H1 (cell line): ENCODE data around the gene INAFM2. TPM values are rescaled to one million over a fixed set of nuclear protein-coding genes. Genes with fewer than 3 reads are reported as not detected.

Experiments
- CTCF ChIA-PET: fragments of 300-600 bp; sonication (Branson Sonifier 250); formaldehyde crosslinking; loops from one replicate; lab custom pipeline; 2021; ENCODE audit not compliant: partially characterized antibody; lab: Charles Lee
- POLR2A ChIA-PET: fragments of 300-600 bp; sonication (Branson Sonifier 250); formaldehyde crosslinking; loops from one replicate; lab custom pipeline; 2021; ENCODE audit warnings: inconsistent platforms; ENCODE audit not compliant: partially characterized antibody; lab: Charles Lee
- DNase-seq, 2 experiments: peaks; one replicate each; pipeline versions ENCODE4 v3.0.0 to v3.0.0-alpha.2; 2010 to 2022; ENCODE audit warnings: low spot score in 2 of 2, low read depth in 1 of 2, mixed read lengths in 1 of 2
- FAIRE-seq: peaks from 2 replicates; lab custom pipeline; 2011; peaks lifted over from hg19 to GRCh38; lab: Jason Lieb, UNC
- H2AFZ ChIP-seq: 2 replicates; pipeline ENCODE4 v1.8.1; 2012; ENCODE audit warnings: low read length, inconsistent platforms
- H2AK5ac ChIP-seq: 2 replicates; pipeline ENCODE4 v1.6.1; 2013; ENCODE audit warnings: low read depth, low read length
- H2BK120ac ChIP-seq: replicated peaks from 2 replicates; pipeline ENCODE3; 2013; ENCODE audit warnings: low read depth, low read length, inconsistent platforms
- H2BK12ac ChIP-seq: 2 replicates; pipeline ENCODE4 v1.6.1; 2013; ENCODE audit warnings: low read depth, low read length
- H2BK15ac ChIP-seq: 2 replicates; pipeline ENCODE4 v1.6.1; 2013; ENCODE audit warnings: low read length
- H2BK20ac ChIP-seq: 2 replicates; pipeline ENCODE4 v1.6.1; 2013; ENCODE audit warnings: low read length
- H2BK5ac ChIP-seq: 2 replicates; pipeline ENCODE4 v1.6.1; 2013; ENCODE audit warnings: low read depth, low read length
- H3K14ac ChIP-seq: 2 replicates; pipeline ENCODE4 v1.6.1; 2013; ENCODE audit warnings: inconsistent platforms; ENCODE audit not compliant: insufficient read length
- H3K18ac ChIP-seq: 2 replicates; pipeline ENCODE4 v1.6.1; 2013; ENCODE audit warnings: low read length; ENCODE audit errors: extremely low read depth
- H3K23ac ChIP-seq: 2 replicates; pipeline ENCODE4 v1.6.1; 2013; ENCODE audit warnings: inconsistent platforms; ENCODE audit not compliant: insufficient read length
- H3K23me2 ChIP-seq: 2 replicates; pipeline ENCODE4 v1.6.1; 2013; ENCODE audit warnings: low read depth, low read length
- H3K27ac ChIP-seq: 2 replicates; pipeline ENCODE4 v1.6.1; 2011; ENCODE audit warnings: low read depth, low read length, inconsistent platforms
- H3K27me3 ChIP-seq, 4 experiments: replicated peaks in 1 of 4; 1 replicate in 1 of 4; 2 replicates in 3 of 4; pipeline versions ENCODE4 v1.6.1 to v1.8.1; 2011 to 2013; ENCODE audit warnings: low read length in 3 of 4, mild to moderate bottlenecking in 3 of 4, inconsistent platforms in 2 of 4, mixed read lengths in 2 of 4, moderate library complexity in 1 of 4; ENCODE audit not compliant: control insufficient read depth in 3 of 4, insufficient read depth in 3 of 4; ENCODE audit errors: extremely low read depth in 1 of 4
- H3K36me3 ChIP-seq, 4 experiments: 2 replicates each; pipeline versions ENCODE4 v1.6.1 to v1.8.1; 2011 to 2013; ENCODE audit warnings: mild to moderate bottlenecking in 4 of 4, low read length in 3 of 4, moderate library complexity in 2 of 4, control low read depth in 1 of 4, inconsistent platforms in 1 of 4; ENCODE audit not compliant: insufficient read depth in 4 of 4, control insufficient read depth in 2 of 4
- H3K4ac ChIP-seq: replicated peaks from 2 replicates; pipeline ENCODE3; 2013; ENCODE audit warnings: low read length, low read depth, mixed read lengths, inconsistent platforms; ENCODE audit not compliant: insufficient read length
- H3K4me1 ChIP-seq, 4 experiments: replicated peaks in 1 of 4; 1 replicate in 1 of 4; 2 replicates in 3 of 4; pipeline versions ENCODE4 v1.6.1 to v1.8.1; 2011 to 2013; ENCODE audit warnings: low read length in 3 of 4, inconsistent platforms in 2 of 4, mixed read lengths in 1 of 4; ENCODE audit not compliant: insufficient read depth in 4 of 4, control insufficient read depth in 3 of 4
- H3K4me2 ChIP-seq, 2 experiments: 2 replicates each; pipeline versions ENCODE4 v1.6.1 to v1.8.1; 2011 to 2013; ENCODE audit warnings: low read depth in 2 of 2, low read length in 2 of 2, control low read depth in 1 of 2, inconsistent platforms in 1 of 2, mild to moderate bottlenecking in 1 of 2; ENCODE audit not compliant: insufficient read depth in 1 of 2
- H3K4me3 ChIP-seq, 4 experiments: fragments of 200-600, 300-600 bp in 1 of 4; sonication (generic), shearing (Covaris generic), sonication (Bioruptor Twin) in 1 of 4; 2 replicates each; pipeline versions ENCODE4 v1.5.1 to v1.8.1; 2011 to 2016; ENCODE audit warnings: low read length in 4 of 4, low read depth in 3 of 4, control low read depth in 2 of 4, inconsistent platforms in 2 of 4, mild to moderate bottlenecking in 2 of 4, mixed read lengths in 1 of 4, moderate library complexity in 1 of 4; ENCODE audit not compliant: insufficient read depth in 2 of 4; ENCODE audit errors: extremely low read depth in 1 of 4
- H3K56ac ChIP-seq: replicated peaks from 2 replicates; pipeline ENCODE3; 2013; ENCODE audit warnings: low read depth, mild to moderate bottlenecking, mixed read lengths, low read length, inconsistent platforms; ENCODE audit not compliant: insufficient read length
- H3K79me1 ChIP-seq: 2 replicates; pipeline ENCODE4 v1.6.1; 2013; ENCODE audit warnings: low read depth, low read length, control low read depth
- H3K79me2 ChIP-seq, 2 experiments: 2 replicates each; pipeline versions ENCODE4 v1.6.1 to v1.8.1; 2012 to 2013; ENCODE audit warnings: low read length in 2 of 2, mild to moderate bottlenecking in 2 of 2, inconsistent platforms in 1 of 2; ENCODE audit not compliant: insufficient read depth in 2 of 2, control insufficient read depth in 1 of 2
- H3K9ac ChIP-seq, 4 experiments: replicated peaks in 1 of 4; 1 replicate in 1 of 4; 2 replicates in 3 of 4; pipeline versions ENCODE4 v1.6.1 to v1.8.1; 2011 to 2013; ENCODE audit warnings: low read depth in 3 of 4, low read length in 3 of 4, control low read depth in 2 of 4, mild to moderate bottlenecking in 2 of 4, moderate library complexity in 2 of 4, inconsistent platforms in 1 of 4; ENCODE audit errors: extremely low read depth in 1 of 4
- H3K9me3 ChIP-seq, 2 experiments: 2 replicates each; pipeline versions ENCODE4 v1.6.1 to v1.8.1; 2012 to 2013; ENCODE audit warnings: mild to moderate bottlenecking in 2 of 2, moderate library complexity in 2 of 2, control low read depth in 1 of 2, inconsistent platforms in 1 of 2, low read depth in 1 of 2, low read length in 1 of 2, mixed read lengths in 1 of 2; ENCODE audit not compliant: insufficient read depth in 2 of 2
- H4K20me1 ChIP-seq, 2 experiments: replicated peaks in 1 of 2; 2 replicates each; pipeline versions ENCODE3 to v1.8.1; 2011 to 2013; ENCODE audit warnings: inconsistent platforms in 2 of 2, low read length in 2 of 2, mild to moderate bottlenecking in 1 of 2; ENCODE audit not compliant: insufficient read depth in 2 of 2, control insufficient read depth in 1 of 2
- H4K5ac ChIP-seq: 2 replicates; pipeline ENCODE4 v1.6.1; 2013; ENCODE audit warnings: low read length, low read depth, mixed read lengths, inconsistent platforms; ENCODE audit not compliant: insufficient read length
- H4K8ac ChIP-seq: 2 replicates; pipeline ENCODE4 v1.8.0; 2013; ENCODE audit warnings: mild to moderate bottlenecking, moderate library complexity, low read length, inconsistent platforms; ENCODE audit not compliant: insufficient read depth; ENCODE audit errors: extremely low read depth
- H4K91ac ChIP-seq: replicated peaks from 2 replicates; pipeline ENCODE3; 2013; ENCODE audit warnings: low read length, mixed read lengths, inconsistent platforms; ENCODE audit not compliant: insufficient read length
- ATF2 ChIP-seq: IDR thresholded peaks from 2 replicates; pipeline ENCODE4 v1.6.1; 2012; ENCODE audit warnings: low read length, inconsistent platforms
- CHD1 ChIP-seq: IDR thresholded peaks from 2 replicates; pipeline ENCODE4 v1.6.1; 2012; ENCODE audit warnings: low read depth, low read length, improper control_type of control experiment
- CTCF ChIP-seq, 3 experiments: IDR thresholded peaks; 1 replicate in 2 of 3; 2 replicates in 1 of 3; pipeline versions ENCODE4 v1.5.1 to v1.6.1; 2011; ENCODE audit warnings: low read length in 3 of 3, mild to moderate bottlenecking in 3 of 3, inconsistent platforms in 2 of 3, low read depth in 1 of 3, moderate library complexity in 1 of 3; ENCODE audit not compliant: insufficient read depth in 1 of 3; ENCODE audit errors: control extremely low read depth in 1 of 3
- EP300 ChIP-seq, 2 experiments: IDR thresholded peaks; 1 replicate in 1 of 2; 2 replicates in 1 of 2; pipeline ENCODE4 v1.6.1; 2011 to 2012; ENCODE audit warnings: low read depth in 2 of 2, low read length in 2 of 2, mild to moderate bottlenecking in 2 of 2, borderline replicate concordance in 1 of 2, inconsistent platforms in 1 of 2, moderate library complexity in 1 of 2
- FOSL1 ChIP-seq: IDR thresholded peaks from 2 replicates; pipeline ENCODE4 v1.6.1; 2011; ENCODE audit warnings: mild to moderate bottlenecking, low read depth, low read length, moderate library complexity; ENCODE audit not compliant: insufficient read depth
- KDM5A ChIP-seq: fragments of 200-600 bp; IDR thresholded peaks from 2 replicates; pipeline ENCODE4 v1.7.1; 2012; ENCODE audit warnings: mild to moderate bottlenecking, low read length, inconsistent platforms, mixed read lengths
- SP2 ChIP-seq: IDR thresholded peaks from 2 replicates; pipeline ENCODE4 v1.6.1; 2012; ENCODE audit warnings: mild to moderate bottlenecking, low read length, inconsistent platforms
- TAF1 ChIP-seq: IDR thresholded peaks from 2 replicates; pipeline ENCODE4 v1.6.1; 2011; ENCODE audit warnings: mild to moderate bottlenecking, low read depth, low read length
- TEAD4 ChIP-seq: IDR thresholded peaks from 2 replicates; pipeline ENCODE4 v1.6.1; 2012; ENCODE audit warnings: low read depth, low read length, inconsistent platforms, mixed read lengths
- YY1 ChIP-seq: IDR thresholded peaks from 2 replicates; pipeline ENCODE4 v1.6.1; 2011; ENCODE audit warnings: low read depth, mild to moderate bottlenecking, low read length
- WGBS, 2 experiments: shearing (Covaris generic) in 1 of 2; methylation state at CpG; one replicate each; pipeline versions ENCODE4 v1.1.6 to v1.1.7; 2013 to 2015; ENCODE audit warnings: low lambda C conversion rate in 2 of 2, mixed read lengths in 2 of 2, inconsistent platforms in 1 of 2, low coverage in 1 of 2, missing lambda C conversion rate in 1 of 2; ENCODE audit not compliant: insufficient replicate concordance in 2 of 2, insufficient coverage in 1 of 2, insufficient read length in 1 of 2; ENCODE audit errors: extremely low coverage in 1 of 2, missing lambda C conversion rate in 1 of 2; 5-methylcytosine and 5-hydroxymethylcytosine counted together
- polyA plus RNA-seq, 7 experiments: library from polyadenylated mRNA; depleted of rRNA in 3 of 7; stranded (reverse) in 5 of 7; unstranded in 2 of 7; fragments of >200 nt in 5 of 7; fragments of 200-250 nt in 2 of 7; gene quantifications; 1 replicate in 5 of 7; 2 replicates in 1 of 7; 4 replicates in 1 of 7; pipeline versions ENCODE4 v1.2.1 to v1.2.3, GENCODE V29; 2011 to 2013; ENCODE audit warnings: missing spikeins in 2 of 7, mixed read lengths in 2 of 7
- total RNA-seq: library from RNA; stranded (reverse); fragmentation: NEBNext Ultra II Directional; extraction: Animal tissue kit (Norgen Biotek cat#: 25700); gene quantifications from 2 replicates; pipeline ENCODE4 v1.2.1, GENCODE V29; 2021

Gene INAFM2
- total and polyA plus RNA-seq, 2 of the 8 experiments (the other 6 are each of a cell fraction or from before 2014, with no cell fraction given): 15.3 to 35.1 TPM

GRCh38 chr15:40372981-40373380 is 49.5 kb downstream of the INAFM2 start:
- H3K79me1 ChIP-seq: no peaks in the 10 kb centered on the region
- H3K18ac ChIP-seq: no peak overlapping the region
- FAIRE-seq (no peak), DNase-seq (no peak)
- peaks cover 0 to 8% of the 10 kb centered on the region in 2 experiments; a peak in 1 of 4 replicates for H3K9me3 ChIP-seq
- H4K5ac ChIP-seq: no peak overlapping the region
- no peaks in the 10 kb centered on the region for H3K79me2 ChIP-seq
- no peak overlapping the region for H3K56ac ChIP-seq
- no peak overlapping the region for H3K14ac ChIP-seq
- H2BK5ac ChIP-seq: no peak overlapping the region
- H4K91ac ChIP-seq: no peak overlapping the region
- no peak overlapping the region for H2BK15ac ChIP-seq
- H3K4me3 ChIP-seq: no peak overlapping the region
- H3K23me2 ChIP-seq: no peaks in the 10 kb centered on the region
- ChIA-PET CTCF (interaction anchor here (1.0 kb wide), 1 partner anchor 29 kb away, joined by 3 read pairs; no protein-coding TSS in a partner anchor), POLR2A (interaction anchor here (1.1 to 1.9 kb wide), 4 partner anchors 10 to 71 kb away, joined by 3 to 13 read pairs (median 4); partner anchors contain the start of gene KNSTRN)
- no peak overlapping the region for H4K8ac ChIP-seq
- H3K23ac ChIP-seq: no peak overlapping the region
- no peak overlapping the region for H3K4ac ChIP-seq
- H3K27ac ChIP-seq: no peak overlapping the region
- no peaks in the 10 kb centered on the region for H4K20me1 ChIP-seq
- 64% methylated on average over 2 of the region's 2 CpGs; no CpG with 5 or more reads in 1 of the 2 experiments for WGBS, 2 experiments
- no peak overlapping the region for H2BK120ac ChIP-seq
- H3K27me3 ChIP-seq: peaks cover 5 to 14% (median 12%) of the 10 kb centered on the region in 4 experiments
- no peak overlapping the region for H2BK20ac ChIP-seq
- no peaks in the 10 kb centered on the region for H3K36me3 ChIP-seq
- H2BK12ac ChIP-seq: no peak overlapping the region
- no peak overlapping the region for H2AFZ ChIP-seq
- H3K9ac ChIP-seq: no peak overlapping the region
- peaks cover 0 to 3% (median under 1%) of the 10 kb centered on the region in 4 experiments; a peak in 4 of 7 replicates for H3K4me1 ChIP-seq
- no peak overlapping the region for H3K4me2 ChIP-seq
- H2AK5ac ChIP-seq: no peak overlapping the region
- TF ChIP-seq EP300 (IDR thresholded peaks at IDR 0.05; ENCODE audit: borderline replicate concordance in 1 of 2, low read depth in 2 of 2, low read length in 2 of 2) (no peak), CTCF (IDR thresholded peaks at IDR 0.05; ENCODE audit: control extremely low read depth in 1 of 3, insufficient read depth in 1 of 3, low read depth in 1 of 3, low read length in 3 of 3) (no peak), FOSL1 (no peak), KDM5A (no peak), SP2 (no peak), ATF2 (no peak), YY1 (no peak), TEAD4 (no peak), TAF1 (no peak), CHD1 (no peak)
